Measurements from ENCODE around the gene ASB12. TPM values are rescaled to one million over a fixed set of nuclear protein-coding genes. Genes with fewer than 3 reads are reported as not detected.
"Not testable (repeated sequence)": the region's sequence is repeated elsewhere in the genome, so short reads cannot be mapped to it uniquely, and the experiment has no call there.

ASB12 gene
- total RNA-seq: not detected in 2 replicates

GRCh38 chrX:64230123-64230970 is at the start of gene ASB12:
ASB12 (minus strand) TSS chrX:64230607; CDS start chrX:64225650, 4,957 bp downstream.
- Mint-ChIP-seq H3K27ac (no peak within 1 kb of the TSS), H3K36me3 (ENCODE audit: low read depth) (no peaks in the 10 kb centered on the region), H3K9me3 (no peaks in the 10 kb centered on the region), H3K4me1 (ENCODE audit: low read depth) (no peaks in the 10 kb centered on the region), H3K4me3 (no peak within 1 kb of the TSS), H3K27me3 (ENCODE audit: insufficient read depth) (no peaks in the 10 kb centered on the region)
- DNase-seq (ENCODE audit: low spot score): no peak
- intact Hi-C loops (cut with micrococcal nuclease): no loop called here

DNA sequence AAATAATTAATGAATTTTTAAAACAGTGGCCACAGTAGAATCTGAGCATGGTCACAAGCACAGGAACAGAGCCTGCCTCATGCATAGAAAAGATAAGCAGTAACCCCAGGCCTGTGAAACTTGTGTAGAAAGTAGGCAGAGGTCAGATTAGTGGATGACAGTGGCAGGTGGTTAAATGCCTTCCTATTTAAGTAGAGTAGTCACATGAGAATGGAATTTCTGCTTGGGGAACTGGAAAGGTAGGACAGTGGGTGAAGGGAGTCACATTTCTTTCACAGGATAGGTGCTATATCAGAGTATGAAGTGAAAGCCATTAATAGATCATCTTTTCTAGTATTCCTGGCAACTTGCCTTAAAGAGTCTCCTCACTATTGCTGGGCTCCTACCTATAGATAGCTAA is 34.9 kb upstream of the ASB12 start:
- H3K27me3 Mint-ChIP-seq (ENCODE audit: insufficient read depth): no peaks in the 10 kb centered on the region
- H3K36me3 Mint-ChIP-seq (ENCODE audit: low read depth): peaks cover 3% of the 10 kb centered on the region
- intact Hi-C loops (cut with micrococcal nuclease): no loop called here
- no peak overlapping the region for H3K27ac Mint-ChIP-seq
- H3K4me1 Mint-ChIP-seq (ENCODE audit: low read depth): no peaks in the 10 kb centered on the region
- no peak for DNase-seq (ENCODE audit: low spot score)
- no peak overlapping the region for H3K4me3 Mint-ChIP-seq
- H3K9me3 Mint-ChIP-seq: no peaks in the 10 kb centered on the region

GRCh38 chrX:64229154-64229553 is 1.3 kb downstream of the ASB12 start:
- H3K4me1 Mint-ChIP-seq (ENCODE audit: low read depth): no peaks in the 10 kb centered on the region
- DNase-seq (ENCODE audit: low spot score): no peak
- H3K27ac Mint-ChIP-seq: no peak overlapping the region
- H3K27me3 Mint-ChIP-seq (ENCODE audit: insufficient read depth): no peaks in the 10 kb centered on the region
- no peak overlapping the region for H3K4me3 Mint-ChIP-seq
- intact Hi-C loops (cut with micrococcal nuclease): no loop called here
- H3K9me3 Mint-ChIP-seq: no peaks in the 10 kb centered on the region
- H3K36me3 Mint-ChIP-seq (ENCODE audit: low read depth): no peaks in the 10 kb centered on the region

GRCh38 chrX:64218023-64218422 is 12.4 kb downstream of the ASB12 start:
- Mint-ChIP-seq H3K4me1 (ENCODE audit: low read depth) (no peaks in the 10 kb centered on the region), H3K9me3 (no peaks in the 10 kb centered on the region), H3K36me3 (ENCODE audit: low read depth) (no peaks in the 10 kb centered on the region), H3K27me3 (ENCODE audit: insufficient read depth) (peaks cover 3% of the 10 kb centered on the region), H3K4me3 (no peak overlapping the region), H3K27ac (no peak overlapping the region)
- no peak for DNase-seq (ENCODE audit: low spot score)
- intact Hi-C loops (cut with micrococcal nuclease): no loop called here

DNA sequence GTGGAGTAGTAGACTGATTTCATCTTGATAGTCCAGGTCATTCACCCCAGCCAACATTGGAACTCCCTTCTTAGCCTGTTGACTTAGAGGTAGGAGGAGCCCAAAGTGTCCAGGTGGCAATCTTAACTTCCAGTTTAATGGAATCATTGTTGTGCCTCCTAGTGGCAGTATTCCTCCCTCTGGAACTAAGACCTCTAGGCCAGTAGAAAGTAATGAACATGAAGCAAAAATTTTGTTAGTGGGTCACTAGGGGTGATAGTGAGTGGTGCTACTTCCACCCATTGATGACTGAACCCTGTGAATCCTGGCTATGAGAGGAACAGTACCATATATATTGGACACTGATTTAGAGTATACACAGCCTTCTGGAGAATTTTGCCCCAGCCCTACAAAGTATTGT is 16.4 kb downstream of the ASB12 start:
- H3K4me3 Mint-ChIP-seq; H3K27me3 Mint-ChIP-seq (ENCODE audit: insufficient read depth); intact Hi-C loops (cut with micrococcal nuclease); H3K27ac Mint-ChIP-seq; H3K9me3 Mint-ChIP-seq; H3K36me3 Mint-ChIP-seq (ENCODE audit: low read depth); DNase-seq (ENCODE audit: low spot score); H3K4me1 Mint-ChIP-seq (ENCODE audit: low read depth): not testable (repeated sequence)

DNA sequence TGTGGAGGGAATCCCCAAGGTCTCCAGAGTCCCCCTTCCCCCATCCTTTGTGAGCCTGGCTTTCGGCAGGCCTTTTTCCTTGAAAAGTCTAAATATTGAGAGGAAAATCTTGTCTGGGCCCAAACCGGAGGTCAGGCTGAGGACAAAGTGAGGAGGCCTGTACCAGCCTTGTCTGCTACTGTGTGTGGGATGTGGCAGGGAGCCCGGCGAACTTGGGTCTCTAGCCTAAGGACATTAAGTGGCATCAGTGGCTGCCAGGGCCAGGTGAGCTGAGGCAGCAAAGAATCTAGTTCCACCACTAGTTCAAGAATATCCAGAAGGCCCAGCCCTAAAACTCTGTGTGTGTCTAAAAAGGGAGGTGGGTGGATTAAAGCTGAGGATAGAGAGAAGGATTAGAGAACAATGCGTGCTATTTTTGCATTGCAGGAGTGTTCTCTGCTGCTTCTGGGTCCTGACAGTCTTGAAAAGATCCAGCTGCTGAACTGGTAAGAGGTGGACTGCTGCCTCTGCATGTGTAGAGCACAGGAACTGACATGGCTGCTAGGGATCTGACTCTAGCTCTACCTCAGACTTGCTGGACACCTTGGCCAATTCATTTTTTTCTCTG is 23.7 kb downstream of the ASB12 start:
- Mint-ChIP-seq H3K27ac (peak overlapping the region; percentile 87), H3K9me3 (no peaks in the 10 kb centered on the region), H3K4me1 (ENCODE audit: low read depth) (peaks cover 10% of the 10 kb centered on the region), H3K4me3 (peak overlapping the region; percentile 85), H3K27me3 (ENCODE audit: insufficient read depth) (no peaks in the 10 kb centered on the region), H3K36me3 (ENCODE audit: low read depth) (no peaks in the 10 kb centered on the region)
- intact Hi-C loops (cut with micrococcal nuclease): loop anchor here (5.0 kb wide), 3 partner anchors 771 to 1326 kb away; partner anchors contain the start of genes LAS1L, SPIN4 and ZC4H2
- DNase-seq (ENCODE audit: low spot score): no peak

DNA sequence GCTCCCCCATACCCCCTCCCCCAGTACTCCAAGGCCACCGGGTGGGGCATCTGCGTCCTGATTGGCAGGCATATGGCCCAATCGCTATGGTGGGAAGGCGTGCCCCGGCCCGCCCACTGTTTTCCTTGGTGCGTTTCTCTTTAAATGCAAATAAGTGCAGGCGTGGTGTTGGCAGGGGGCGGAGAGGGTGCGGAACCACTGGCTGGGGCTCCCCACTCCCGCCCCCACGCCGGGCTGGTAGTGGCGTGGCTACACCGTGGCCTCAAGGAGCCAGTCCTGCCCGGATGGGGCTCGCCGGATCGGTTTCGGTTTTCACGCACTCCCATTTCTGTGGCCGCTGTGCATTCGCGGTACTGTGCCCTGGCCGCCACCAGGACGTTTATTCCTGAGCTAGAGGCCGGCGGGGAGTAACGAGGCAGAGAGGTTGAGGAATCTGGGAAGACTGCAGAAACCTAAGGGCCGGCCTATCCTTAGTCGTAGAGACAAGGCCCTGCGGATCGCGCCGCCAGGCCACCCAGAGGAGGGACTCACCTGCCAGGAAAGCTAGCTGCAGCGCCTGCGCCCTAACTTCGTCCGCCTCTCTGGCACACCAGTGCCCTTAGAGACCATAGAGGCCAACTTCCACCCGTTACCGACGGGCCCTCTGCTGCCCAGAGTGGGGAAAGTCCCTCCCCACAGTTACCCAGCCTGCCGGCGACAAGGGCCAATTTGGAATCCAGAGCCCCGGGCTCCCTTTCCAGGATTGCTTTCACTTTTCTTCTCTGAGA is 24.5 kb downstream of the ASB12 start:
- Mint-ChIP-seq H3K27me3 (ENCODE audit: insufficient read depth) (no peaks in the 10 kb centered on the region), H3K9me3 (no peaks in the 10 kb centered on the region), H3K27ac (peak overlapping the region; percentile 87), H3K36me3 (ENCODE audit: low read depth) (no peaks in the 10 kb centered on the region), H3K4me3 (peak overlapping the region; percentile 85), H3K4me1 (ENCODE audit: low read depth) (peaks cover 10% of the 10 kb centered on the region)
- peak; percentile 86 for DNase-seq (ENCODE audit: low spot score)
- intact Hi-C loops (cut with micrococcal nuclease): loop anchor here (1.0 to 5.0 kb wide), 8 partner anchors 189 to 1326 kb away; partner anchors contain the start of genes LAS1L, MTMR8, SPIN4 and ZC4H2

DNA sequence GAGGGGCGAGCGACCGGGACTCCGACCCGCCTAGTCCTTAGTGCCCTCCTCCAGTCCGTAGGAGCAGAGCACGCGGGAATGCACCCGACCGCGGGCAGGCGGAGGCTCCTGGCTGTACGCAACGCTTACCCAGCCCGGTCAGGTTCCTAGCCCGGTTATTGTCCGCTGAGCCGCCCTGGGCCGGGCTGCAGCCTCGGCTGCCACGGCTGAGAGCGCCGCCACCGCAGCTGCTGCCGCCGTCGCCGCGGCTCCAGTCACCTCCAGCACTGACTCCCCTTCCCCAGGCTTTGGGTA is 25.0 kb downstream of the ASB12 start, which contains the start of gene AMER1:
AMER1 (minus strand) TSS at position 268 of the 294 bp plus-strand sequence. CDS start 12,422 bp downstream, outside the sequence.
- Mint-ChIP-seq H3K27ac (peak within 1 kb of the TSS; percentile 87), H3K4me3 (peak within 1 kb of the TSS; percentile 86), H3K9me3 (no peaks in the 10 kb centered on the region), H3K4me1 (ENCODE audit: low read depth) (peaks cover 10% of the 10 kb centered on the region), H3K36me3 (ENCODE audit: low read depth) (no peaks in the 10 kb centered on the region), H3K27me3 (ENCODE audit: insufficient read depth) (no peaks in the 10 kb centered on the region)
- DNase-seq (ENCODE audit: low spot score): no peak
- intact Hi-C loops (cut with micrococcal nuclease): loop anchor here (1.0 to 5.0 kb wide), 8 partner anchors 190 to 1327 kb away; partner anchors contain the start of genes LAS1L, MTMR8, SPIN4 and ZC4H2

- intact Hi-C loops (cut with micrococcal nuclease): loop anchor here (1.0 to 5.0 kb wide), 8 partner anchors 190 to 1327 kb away; partner anchors contain the start of genes LAS1L, MTMR8, SPIN4 and ZC4H2
- DNase-seq (ENCODE audit: low spot score): peak; percentile 2
- Mint-ChIP-seq H3K27me3 (ENCODE audit: insufficient read depth) (no peaks in the 10 kb centered on the region), H3K27ac (peak overlapping the region; percentile 40), H3K4me1 (ENCODE audit: low read depth) (peaks cover 10% of the 10 kb centered on the region), H3K4me3 (peak overlapping the region; percentile 86), H3K36me3 (ENCODE audit: low read depth) (no peaks in the 10 kb centered on the region), H3K9me3 (no peaks in the 10 kb centered on the region)
Observed at GRCh38 chrX:64204701-64205440, 25.5 kb downstream of the ASB12 start.

DNA sequence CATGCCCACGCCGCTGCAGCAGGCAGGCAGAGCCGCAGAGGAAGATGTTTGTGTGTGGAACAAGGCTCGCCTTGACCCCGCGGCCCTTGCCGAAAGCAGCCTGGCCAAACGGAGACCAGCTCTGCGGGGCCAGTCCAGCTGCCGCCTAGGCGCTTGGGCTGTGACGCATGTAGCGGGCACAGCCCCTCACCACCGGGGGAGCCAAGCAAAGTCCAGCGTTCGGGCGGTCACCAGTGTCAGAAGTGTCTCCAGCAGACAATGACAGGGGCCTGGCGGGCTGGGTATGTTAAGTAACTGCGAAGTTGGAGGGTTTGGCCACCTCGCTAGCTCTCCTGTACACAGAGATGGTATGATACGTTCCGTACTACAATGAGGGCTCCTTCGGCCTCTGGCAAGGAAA is 26.2 kb downstream of the ASB12 start:
- no peak for DNase-seq (ENCODE audit: low spot score)
- intact Hi-C loops (cut with micrococcal nuclease): loop anchor here (2.0 kb wide), 1 partner anchor 449 kb away; a partner anchor contains a TSS
- Mint-ChIP-seq H3K27me3 (ENCODE audit: insufficient read depth) (no peaks in the 10 kb centered on the region), H3K4me3 (peak overlapping the region; percentile 86), H3K27ac (peak overlapping the region; percentile 40), H3K36me3 (ENCODE audit: low read depth) (no peaks in the 10 kb centered on the region), H3K9me3 (no peaks in the 10 kb centered on the region), H3K4me1 (ENCODE audit: low read depth) (peaks cover 10% of the 10 kb centered on the region)

GRCh38 chrX:64202808-64203325 is 27.5 kb downstream of the ASB12 start:
- no peaks in the 10 kb centered on the region for H3K27me3 Mint-ChIP-seq (ENCODE audit: insufficient read depth)
- no peak for DNase-seq (ENCODE audit: low spot score)
- no peaks in the 10 kb centered on the region for H3K36me3 Mint-ChIP-seq (ENCODE audit: low read depth)
- no peak overlapping the region for H3K4me3 Mint-ChIP-seq
- no peak overlapping the region for H3K27ac Mint-ChIP-seq
- peaks cover 10% of the 10 kb centered on the region for H3K4me1 Mint-ChIP-seq (ENCODE audit: low read depth)
- intact Hi-C loops (cut with micrococcal nuclease): no loop called here
- no peaks in the 10 kb centered on the region for H3K9me3 Mint-ChIP-seq

- intact Hi-C loops (cut with micrococcal nuclease): no loop called here
- Mint-ChIP-seq H3K36me3 (ENCODE audit: low read depth) (no peaks in the 10 kb centered on the region), H3K4me1 (ENCODE audit: low read depth) (peaks cover 5% of the 10 kb centered on the region)
Observed at GRCh38 chrX:64198036-64198435, 32.4 kb downstream of the ASB12 start.

More at GRCh38 chrX:64198036-64198435, 32.4 kb downstream of the ASB12 start:
- Mint-ChIP-seq H3K9me3 (no peaks in the 10 kb centered on the region), H3K27me3 (ENCODE audit: insufficient read depth) (no peaks in the 10 kb centered on the region), H3K27ac (no peak overlapping the region), H3K4me3 (no peak overlapping the region)
- no peak for DNase-seq (ENCODE audit: low spot score)
